ENCODE results near the gene RTL1.

- TF ChIP-seq CEBPB (IDR thresholded peaks at IDR 0.05; ENCODE audit: borderline replicate concordance in 1 of 2, low read depth in 2 of 2, low read length in 2 of 2) (no peak), CBX3 (IDR thresholded peaks at IDR 0.05; ENCODE audit: borderline replicate concordance, low read depth) (no peak), MXI1 (IDR thresholded peaks at IDR 0.05; ENCODE audit: low read depth, low read length) (no peak), CTCF (IDR thresholded peaks at IDR 0.05 in 2 of 3, conservative IDR thresholded peaks at IDR 0.05 in 1 of 3; ENCODE audit: control insufficient read depth in 2 of 3, extremely low read depth in 1 of 3, insufficient read depth in 1 of 3, low read depth in 3 of 3, low read length in 3 of 3) (no peak)
These were observed 13.9 kb downstream of the RTL1 start for GRCh38 chr14:100889641-100890040.

Data from GM12878 (cell line).